GM21381 (cell line): ENCODE measurements around the gene TMEM182.

Source experiments
- ATAC-seq: cut with Tn5 transposase; IDR thresholded peaks from one replicate; pipeline ENCODE4 v1.9.1; 2021; ENCODE audit warnings: mild to moderate bottlenecking, moderate library complexity; ENCODE audit not compliant: unreplicated experiment

TMEM182 gene

DNA sequence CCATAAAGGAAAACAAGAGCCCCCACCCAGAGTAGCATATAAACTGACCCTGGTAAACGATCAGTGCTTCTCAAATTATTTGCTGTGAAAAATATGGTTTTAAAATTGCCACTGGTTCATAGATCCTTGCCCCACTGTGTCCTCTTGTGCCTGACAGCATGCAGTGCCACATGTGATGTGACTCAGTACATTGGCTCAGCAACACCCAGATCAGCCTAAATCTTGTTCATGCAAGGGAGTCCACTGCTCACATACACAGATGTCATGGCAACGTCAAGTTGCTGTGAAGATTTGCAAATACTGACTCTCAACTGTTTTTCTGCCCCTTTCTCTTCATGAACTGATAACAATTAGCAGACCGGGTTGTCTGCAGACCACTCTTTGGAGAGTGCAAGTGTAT is 91.0 kb downstream of the TMEM182 start:
- no peak for ATAC-seq
